Neural cell (in vitro differentiated cells): Measurements from ENCODE around the gene AFF3. TPM values are rescaled to one million over a fixed set of nuclear protein-coding genes. Genes with fewer than 3 reads are reported as not detected.

Experiments used
- H2AFZ ChIP-seq: fragments of 200-600, 300-800 bp; sonication (generic), shearing (Covaris generic); 2 replicates; pipeline ENCODE4 v1.6.0; 2014; ENCODE audit warnings: low read depth, mild to moderate bottlenecking, antibody characterized with exemption, low read length, moderate library complexity
- H3F3A ChIP-seq: fragments of 200-600 bp; shearing (Covaris generic); 2 replicates; pipeline ENCODE4 v1.6.1; 2016; ENCODE audit warnings: mild to moderate bottlenecking, moderate library complexity, mixed read lengths, antibody characterized with exemption, low read length; ENCODE audit not compliant: insufficient read depth, poor library complexity, severe bottlenecking
- H3K27ac ChIP-seq: fragments of 200-600, 300-800 bp; sonication (generic), shearing (Covaris generic); 2 replicates; pipeline ENCODE4 v1.5.1; 2014; ENCODE audit warnings: mild to moderate bottlenecking, low read length, moderate library complexity
- H3K27me3 ChIP-seq: fragments of 300-800, 200-600 bp; sonication (generic), shearing (Covaris generic); 2 replicates; pipeline ENCODE4 v1.6.0; 2014; ENCODE audit warnings: mild to moderate bottlenecking, low read depth, low read length, moderate library complexity; ENCODE audit not compliant: insufficient read depth
- H3K36me3 ChIP-seq: fragments of 300-800, 200-600 bp; sonication (generic), shearing (Covaris generic); 2 replicates; pipeline ENCODE4 v1.5.1; 2014; ENCODE audit warnings: mild to moderate bottlenecking, antibody characterized with exemption, low read length, moderate library complexity; ENCODE audit not compliant: insufficient read depth
- H3K4me2 ChIP-seq: fragments of 300-800, 200-600 bp; sonication (generic), shearing (Covaris generic); 2 replicates; pipeline ENCODE4 v1.6.0; 2014; ENCODE audit warnings: mild to moderate bottlenecking, low read length
- H3K4me3 ChIP-seq: fragments of 300-800, 200-600 bp; sonication (generic), shearing (Covaris generic); 2 replicates; pipeline ENCODE4 v1.5.1; 2014; ENCODE audit warnings: mild to moderate bottlenecking, low read length, moderate library complexity
- H3K79me2 ChIP-seq: fragments of 200-600 bp; shearing (Covaris generic); replicated peaks from 2 replicates; pipeline ENCODE4 v1.6.0; 2014; ENCODE audit warnings: mild to moderate bottlenecking, low read length, moderate library complexity; ENCODE audit not compliant: insufficient read depth
- H3K9ac ChIP-seq: fragments of 300-800, 200-600 bp; sonication (generic), shearing (Covaris generic); 2 replicates; pipeline ENCODE4 v1.6.1; 2016; ENCODE audit warnings: mild to moderate bottlenecking, low read length, mixed read lengths
- H3K9me2 ChIP-seq: fragments of 200-600 bp; shearing (Covaris generic); 2 replicates; pipeline ENCODE4 v1.6.1; 2016; ENCODE audit warnings: mild to moderate bottlenecking, low read length, mixed read lengths; ENCODE audit not compliant: insufficient read depth
- H3K9me3 ChIP-seq: fragments of 200-600, 300-800 bp; sonication (generic), shearing (Covaris generic); 2 replicates; pipeline ENCODE4 v1.6.1; 2016; ENCODE audit warnings: mild to moderate bottlenecking, mixed run types, low read length, moderate library complexity, mixed read lengths
- H4K20me1 ChIP-seq: fragments of 200-600 bp; shearing (Covaris generic); 2 replicates; pipeline ENCODE4 v1.6.1; 2016; ENCODE audit warnings: mild to moderate bottlenecking, mixed run types; ENCODE audit not compliant: insufficient read depth
- CTCF ChIP-seq: fragments of 450-650 bp; IDR thresholded peaks from 2 replicates; pipeline ENCODE4 v1.5.1; 2014; ENCODE audit warnings: antibody characterized with exemption, mild to moderate bottlenecking, moderate library complexity; ENCODE audit not compliant: poor library complexity, severe bottlenecking
- EP300 ChIP-seq: fragments of 450-650 bp; conservative IDR thresholded peaks from 2 replicates; pipeline ENCODE4 v1.6.1; 2014; ENCODE audit warnings: antibody characterized with exemption, mild to moderate bottlenecking, moderate library complexity; ENCODE audit not compliant: poor library complexity, severe bottlenecking
- EZH2 ChIP-seq: fragments of 200-600, 300-800 bp; shearing (Covaris generic), sonication (generic); IDR thresholded peaks from 2 replicates; pipeline ENCODE4 v1.6.1; 2014; ENCODE audit warnings: antibody characterized with exemption, low read length, borderline replicate concordance, mild to moderate bottlenecking; ENCODE audit not compliant: insufficient read depth, poor library complexity, severe bottlenecking
- MXI1 ChIP-seq: fragments of 450-650 bp; conservative IDR thresholded peaks from 2 replicates; pipeline ENCODE4 v1.6.1; 2014; ENCODE audit warnings: antibody characterized with exemption, mild to moderate bottlenecking; ENCODE audit not compliant: poor library complexity, severe bottlenecking
- POLR2AphosphoS5 ChIP-seq: IDR thresholded peaks from 2 replicates; pipeline ENCODE4 v1.6.1; 2012
- RAD21 ChIP-seq: fragments of 450-650 bp; conservative IDR thresholded peaks from 2 replicates; pipeline ENCODE4 v1.6.1; 2014; ENCODE audit warnings: antibody characterized with exemption, mild to moderate bottlenecking, moderate library complexity
- SMC3 ChIP-seq: fragments of 450-650 bp; conservative IDR thresholded peaks from 2 replicates; pipeline ENCODE4 v1.6.1; 2014; ENCODE audit warnings: antibody characterized with exemption, mild to moderate bottlenecking, moderate library complexity; ENCODE audit not compliant: poor library complexity
- TAF1 ChIP-seq: IDR thresholded peaks from 2 replicates; pipeline ENCODE4 v1.6.1; 2012; ENCODE audit warnings: low read depth
- polyA plus RNA-seq: library from polyadenylated mRNA; depleted of rRNA; stranded (reverse); fragments of >200 nt; gene quantifications from 2 replicates; pipeline ENCODE4 v1.2.3, GENCODE V29; 2014
- TF ChIP-seq, protein P1 (sequence below): IDR thresholded peaks from 2 replicates; pipeline ENCODE4 v1.6.1; 2012; ENCODE audit warnings: borderline replicate concordance

The AFF3 gene
- polyA plus RNA-seq, 1 donor from 2014 or later = 5.1 TPM

DNA sequence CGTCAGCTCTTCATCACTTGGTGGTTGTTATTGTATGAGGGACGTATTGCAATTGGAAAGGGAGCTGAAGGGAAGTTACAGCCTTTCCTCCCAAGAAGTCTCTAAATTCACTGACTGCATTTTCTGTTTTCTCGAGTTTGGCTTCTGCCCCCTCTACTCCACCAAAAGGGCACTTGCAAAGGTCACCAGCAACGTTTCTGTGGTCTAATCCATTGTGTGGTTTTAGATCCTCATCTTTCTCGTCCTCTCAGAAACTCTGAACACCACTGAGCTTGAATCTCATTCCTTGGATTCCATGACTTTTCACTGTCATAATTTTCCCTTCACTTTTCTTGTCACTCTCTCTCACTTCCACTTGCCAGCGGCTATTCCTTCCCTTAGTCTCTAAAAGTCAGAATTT, 308.0 kb downstream of the AFF3 start:
- Histone ChIP-seq H3K4me3 (no peak overlapping the region), H3K4me2 (no peak overlapping the region), H3K79me2 (no peaks in the 10 kb centered on the region), H3K9ac (no peak overlapping the region), H3K9me2 (no peaks in the 10 kb centered on the region), H3K36me3 (no peaks in the 10 kb centered on the region), H3K27ac (no peak overlapping the region), H2AFZ (no peak overlapping the region), H4K20me1 (no peaks in the 10 kb centered on the region), H3K9me3 (no peaks in the 10 kb centered on the region), H3F3A (no peaks in the 10 kb centered on the region), H3K27me3 (no peaks in the 10 kb centered on the region)
- TF ChIP-seq, protein P1, sequence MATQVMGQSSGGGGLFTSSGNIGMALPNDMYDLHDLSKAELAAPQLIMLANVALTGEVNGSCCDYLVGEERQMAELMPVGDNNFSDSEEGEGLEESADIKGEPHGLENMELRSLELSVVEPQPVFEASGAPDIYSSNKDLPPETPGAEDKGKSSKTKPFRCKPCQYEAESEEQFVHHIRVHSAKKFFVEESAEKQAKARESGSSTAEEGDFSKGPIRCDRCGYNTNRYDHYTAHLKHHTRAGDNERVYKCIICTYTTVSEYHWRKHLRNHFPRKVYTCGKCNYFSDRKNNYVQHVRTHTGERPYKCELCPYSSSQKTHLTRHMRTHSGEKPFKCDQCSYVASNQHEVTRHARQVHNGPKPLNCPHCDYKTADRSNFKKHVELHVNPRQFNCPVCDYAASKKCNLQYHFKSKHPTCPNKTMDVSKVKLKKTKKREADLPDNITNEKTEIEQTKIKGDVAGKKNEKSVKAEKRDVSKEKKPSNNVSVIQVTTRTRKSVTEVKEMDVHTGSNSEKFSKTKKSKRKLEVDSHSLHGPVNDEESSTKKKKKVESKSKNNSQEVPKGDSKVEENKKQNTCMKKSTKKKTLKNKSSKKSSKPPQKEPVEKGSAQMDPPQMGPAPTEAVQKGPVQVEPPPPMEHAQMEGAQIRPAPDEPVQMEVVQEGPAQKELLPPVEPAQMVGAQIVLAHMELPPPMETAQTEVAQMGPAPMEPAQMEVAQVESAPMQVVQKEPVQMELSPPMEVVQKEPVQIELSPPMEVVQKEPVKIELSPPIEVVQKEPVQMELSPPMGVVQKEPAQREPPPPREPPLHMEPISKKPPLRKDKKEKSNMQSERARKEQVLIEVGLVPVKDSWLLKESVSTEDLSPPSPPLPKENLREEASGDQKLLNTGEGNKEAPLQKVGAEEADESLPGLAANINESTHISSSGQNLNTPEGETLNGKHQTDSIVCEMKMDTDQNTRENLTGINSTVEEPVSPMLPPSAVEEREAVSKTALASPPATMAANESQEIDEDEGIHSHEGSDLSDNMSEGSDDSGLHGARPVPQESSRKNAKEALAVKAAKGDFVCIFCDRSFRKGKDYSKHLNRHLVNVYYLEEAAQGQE = no peak
- TF ChIP-seq MXI1 = no peak
- TF ChIP-seq SMC3 = no peak
- TF ChIP-seq CTCF = no peak
- no peak for TF ChIP-seq TAF1
- no peak for TF ChIP-seq POLR2AphosphoS5
- TF ChIP-seq EP300 = no peak
- no peak for TF ChIP-seq RAD21
- TF ChIP-seq EZH2 = no peak

- Histone ChIP-seq H3K9ac (no peak overlapping the region), H3K4me2 (no peak overlapping the region), H3K9me3 (no peaks in the 10 kb centered on the region), H3K4me3 (no peak overlapping the region), H3K36me3 (no peaks in the 10 kb centered on the region), H3K27me3 (no peaks in the 10 kb centered on the region), H3K9me2 (no peaks in the 10 kb centered on the region), H2AFZ (no peak overlapping the region), H3K27ac (no peak overlapping the region), H3K79me2 (no peaks in the 10 kb centered on the region), H3F3A (no peaks in the 10 kb centered on the region), H4K20me1 (no peaks in the 10 kb centered on the region)
- no peak for TF ChIP-seq TAF1
These were observed 308.7 kb downstream of the AFF3 start for GRCh38 chr2:99833586-99834201.

DNA sequence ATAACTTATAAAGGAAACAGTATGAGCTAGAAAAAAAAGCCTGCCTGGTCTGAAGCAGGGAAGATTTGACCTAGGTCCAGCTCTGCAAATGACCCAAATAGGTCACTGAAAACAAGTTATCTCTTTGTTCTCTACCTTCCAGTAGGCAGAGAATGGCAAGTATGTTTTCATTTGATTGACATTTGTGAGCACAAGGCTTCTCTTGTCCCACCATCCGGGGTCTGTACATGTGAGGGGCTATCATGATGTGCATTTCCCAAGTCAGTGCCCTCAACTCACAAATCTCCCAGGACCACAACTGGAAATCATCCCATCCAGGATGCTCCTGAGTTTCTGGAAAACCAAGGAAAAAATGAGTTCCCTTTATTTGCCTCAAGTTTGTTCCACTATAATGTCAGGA, 309.5 kb downstream of the AFF3 start:
- H3K9ac ChIP-seq = no peak overlapping the region
- H3K9me3 ChIP-seq = no peaks in the 10 kb centered on the region
- H3F3A ChIP-seq = no peaks in the 10 kb centered on the region
- no peaks in the 10 kb centered on the region for H4K20me1 ChIP-seq
- H3K79me2 ChIP-seq = no peaks in the 10 kb centered on the region
- no peak overlapping the region for H3K27ac ChIP-seq
- no peaks in the 10 kb centered on the region for H3K9me2 ChIP-seq
- H3K4me3 ChIP-seq = no peak overlapping the region
- no peak overlapping the region for H3K4me2 ChIP-seq
- no peaks in the 10 kb centered on the region for H3K36me3 ChIP-seq
- H2AFZ ChIP-seq = no peak overlapping the region
- TF ChIP-seq TAF1 (no peak), POLR2AphosphoS5 (no peak), MXI1 (no peak), EP300 (no peak), RAD21 (no peak), CTCF (no peak), SMC3 (no peak), EZH2 (no peak)
- TF ChIP-seq, protein P1 = no peak
- H3K27me3 ChIP-seq = no peaks in the 10 kb centered on the region
